NCI-H510A treated with DMSO at 0.1 percent for 48 hours (cell line): ENCODE results near the gene GPR155.
A peak's percentile ranks its signal among the peaks of the same experiment; 100 is the strongest.
"Not testable (repeated sequence)": the region's sequence is repeated elsewhere in the genome, so short reads cannot be mapped to it uniquely, and the experiment has no call there.

ENCODE experiments used
- DNase-seq: peaks from one replicate; lab custom pipeline; 2025; lab: John Stamatoyannopoulos, UW

The GPR155 gene

DNA sequence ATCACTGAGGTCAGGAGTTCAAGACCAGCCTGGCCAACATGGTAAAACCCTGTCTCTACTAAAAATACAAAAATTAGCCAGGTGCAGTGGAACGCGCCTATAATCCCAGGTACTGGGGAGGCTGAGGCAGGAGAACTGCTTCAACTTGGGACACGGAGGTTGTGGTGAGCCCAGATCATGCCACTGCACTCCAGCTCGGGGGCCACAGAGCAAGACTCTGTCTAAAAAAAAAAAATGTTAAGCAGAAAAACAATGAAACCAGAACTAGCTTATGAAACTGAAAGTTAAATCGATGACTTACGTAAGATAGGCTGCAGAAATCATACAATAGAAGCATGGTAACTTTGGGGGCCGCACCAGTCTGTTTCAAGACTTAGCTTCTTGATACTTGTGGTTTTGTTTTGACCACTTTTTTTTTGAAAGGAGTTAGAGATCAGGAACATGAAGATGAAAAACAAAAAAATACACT, 6.2 kb upstream of the GPR155 start:
- DNase-seq, result no peak

DNA sequence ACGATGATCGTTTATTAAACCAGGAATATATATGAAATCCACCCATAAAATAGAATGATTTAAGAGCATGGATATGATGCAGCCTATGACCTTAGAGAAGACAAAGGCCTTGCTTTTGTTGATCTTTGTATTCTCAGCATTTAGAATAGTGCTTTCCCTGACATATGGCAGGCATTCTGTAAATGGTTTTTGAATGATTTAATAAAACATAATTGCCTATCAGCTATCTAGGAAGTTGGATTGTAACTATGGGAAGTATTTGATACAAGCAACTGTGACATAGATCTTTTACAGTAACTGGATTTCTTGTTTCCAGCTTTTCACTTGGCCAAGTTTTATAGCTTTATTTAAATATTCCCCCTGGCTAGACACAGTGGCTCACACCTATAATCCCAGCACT, 5.1 kb upstream of the GPR155 start:
- no peak for DNase-seq

DNA sequence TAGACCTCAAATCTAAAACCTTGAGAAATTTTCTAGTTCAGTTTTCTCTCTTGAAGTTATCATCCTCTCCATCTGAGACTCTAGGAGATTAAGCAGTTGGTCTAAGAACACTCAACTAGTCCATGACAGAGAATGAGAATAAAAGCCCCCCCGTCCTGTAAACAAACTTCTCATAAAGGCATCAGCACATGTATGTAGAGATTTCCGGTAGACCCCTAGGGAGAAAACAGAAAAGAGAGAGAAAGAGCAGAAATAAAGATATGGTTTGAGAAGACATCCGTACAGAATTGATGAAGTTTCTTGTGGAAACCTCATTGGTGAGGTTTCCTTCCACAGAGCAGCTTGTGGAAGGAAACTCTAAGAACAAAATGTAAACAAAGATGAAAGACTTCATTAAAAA, 3.2 kb upstream of the GPR155 start:
- no peak for DNase-seq

DNA sequence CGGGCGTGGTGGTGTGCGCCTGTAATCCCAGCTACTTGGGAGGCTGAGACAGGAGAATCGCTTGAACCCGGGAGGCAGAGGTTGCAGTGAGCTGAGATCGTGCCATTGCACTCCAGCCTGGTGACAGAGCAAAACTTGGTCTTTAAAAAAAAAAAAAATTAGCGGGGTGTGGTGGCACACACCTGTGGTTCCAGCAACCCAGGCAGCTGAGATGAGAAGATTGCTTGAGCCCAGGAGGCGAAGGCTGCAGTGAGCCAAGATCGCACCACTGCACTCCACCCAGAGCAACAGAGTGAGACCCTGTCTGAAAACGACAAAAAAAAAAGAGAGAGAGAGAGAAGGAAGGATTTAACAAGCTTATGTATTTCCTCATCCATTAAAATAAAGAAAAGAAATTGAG, 2.7 kb upstream of the GPR155 start:
- DNase-seq, result not testable (repeated sequence)

DNA sequence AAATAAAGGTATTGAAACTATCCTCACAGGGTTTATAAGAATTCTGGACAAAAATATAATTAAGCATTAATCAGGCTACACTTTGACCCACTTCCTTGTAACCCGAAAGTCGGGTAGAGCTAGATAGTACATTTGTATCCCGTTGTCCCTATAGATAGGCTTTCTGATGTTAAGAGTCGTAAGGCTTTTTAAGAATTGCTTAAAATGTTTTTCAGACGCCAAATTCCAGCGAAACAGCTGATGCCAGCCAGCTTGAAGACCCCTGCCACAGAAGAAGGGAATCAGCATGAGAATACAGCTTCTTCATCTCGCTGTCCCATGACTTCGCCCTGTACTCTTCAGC, 962 bp upstream of the GPR155 start:
- DNase-seq, result no peak

DNA sequence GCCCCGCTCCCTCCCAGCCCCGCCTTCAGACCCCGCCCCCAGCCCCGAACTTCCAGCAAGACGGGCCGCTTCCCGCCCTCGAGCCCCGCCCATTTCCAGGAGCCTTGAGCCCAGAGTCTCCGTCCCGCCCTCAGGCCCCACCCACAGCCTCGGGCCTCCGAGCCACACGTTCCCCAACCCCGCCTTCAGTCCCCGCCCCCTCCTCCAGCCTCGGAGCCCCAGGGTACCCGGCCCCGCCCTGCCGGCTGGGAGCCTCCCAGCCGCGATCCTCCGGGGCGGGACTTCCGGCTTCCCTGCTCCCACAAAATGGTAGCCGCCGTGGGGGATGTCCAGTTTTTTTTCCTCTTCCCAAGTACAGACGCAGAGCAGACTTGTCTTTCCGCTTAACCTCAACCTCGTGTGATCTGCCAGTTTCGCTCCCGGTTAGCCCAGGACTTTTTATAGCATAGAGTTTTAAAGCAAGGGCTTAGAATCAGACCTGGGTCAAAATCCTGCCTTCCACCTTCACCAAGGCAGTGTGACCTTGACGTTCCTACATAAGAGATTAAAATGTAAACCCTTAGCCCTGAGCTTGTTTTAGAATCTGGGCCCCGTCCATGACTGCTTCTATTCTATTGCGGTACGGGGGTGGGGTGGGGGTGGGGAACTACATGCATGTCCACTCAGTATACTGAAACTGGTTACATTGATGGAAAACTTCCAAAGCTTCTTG, 435 bp upstream of the GPR155 start:
- peak; percentile 100 for DNase-seq

DNA sequence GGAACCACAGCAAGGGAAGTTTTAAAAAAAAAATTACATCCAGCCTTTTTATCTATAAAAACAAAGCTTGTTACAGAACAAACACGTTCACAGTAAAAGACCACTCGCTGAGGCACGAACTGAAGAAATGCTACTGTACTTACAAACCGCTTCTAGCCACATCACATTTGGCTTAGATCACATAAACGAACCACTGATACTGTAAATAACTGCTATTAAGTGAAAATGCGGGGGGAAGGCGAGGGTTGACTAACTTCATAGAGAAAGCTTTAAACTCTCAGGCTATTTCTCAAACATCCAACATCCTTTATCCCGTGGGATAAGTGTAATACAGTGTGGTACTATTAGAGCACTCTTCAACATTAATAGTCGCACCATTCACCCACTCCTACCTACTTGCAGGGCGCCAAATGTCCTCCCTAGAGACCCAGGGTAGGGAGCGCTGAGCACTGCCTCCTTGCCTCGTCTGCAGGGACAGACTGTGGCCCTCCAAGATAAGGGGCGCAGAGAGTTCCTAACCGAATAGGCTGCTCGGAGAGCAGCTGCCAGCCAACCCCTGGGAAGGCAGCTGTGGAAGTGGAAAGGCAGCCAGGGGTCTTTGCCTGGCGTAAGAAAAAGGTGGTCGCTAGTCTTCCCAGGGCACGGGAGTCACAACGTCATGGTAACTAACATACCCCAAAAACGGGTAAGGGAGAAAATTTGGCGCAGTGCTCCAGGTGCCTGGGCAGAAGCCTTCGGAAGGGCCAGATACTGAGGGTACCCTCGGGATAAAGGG, 854 bp downstream of the GPR155 start:
- peak; percentile 57 for DNase-seq

DNA sequence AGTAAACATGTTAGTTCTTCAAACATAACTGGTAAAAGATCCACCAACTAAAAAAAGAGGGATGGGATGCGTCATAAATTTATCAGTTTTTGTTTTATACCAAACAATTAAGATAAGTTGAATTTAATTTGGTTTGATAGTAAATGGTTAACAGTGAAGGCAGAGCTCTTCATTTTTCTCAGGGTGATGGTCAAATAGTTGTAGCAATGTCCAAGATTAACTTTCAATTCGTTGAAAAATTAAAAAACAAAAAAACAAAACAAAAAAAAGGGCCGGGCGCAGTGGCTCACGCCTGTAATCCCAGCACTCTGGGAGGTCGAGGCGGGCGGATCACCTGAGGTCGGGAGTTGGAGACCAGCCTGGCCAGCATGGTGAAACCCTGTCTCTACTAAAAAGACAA, 1.8 kb downstream of the GPR155 start:
- not testable (repeated sequence) for DNase-seq

DNA sequence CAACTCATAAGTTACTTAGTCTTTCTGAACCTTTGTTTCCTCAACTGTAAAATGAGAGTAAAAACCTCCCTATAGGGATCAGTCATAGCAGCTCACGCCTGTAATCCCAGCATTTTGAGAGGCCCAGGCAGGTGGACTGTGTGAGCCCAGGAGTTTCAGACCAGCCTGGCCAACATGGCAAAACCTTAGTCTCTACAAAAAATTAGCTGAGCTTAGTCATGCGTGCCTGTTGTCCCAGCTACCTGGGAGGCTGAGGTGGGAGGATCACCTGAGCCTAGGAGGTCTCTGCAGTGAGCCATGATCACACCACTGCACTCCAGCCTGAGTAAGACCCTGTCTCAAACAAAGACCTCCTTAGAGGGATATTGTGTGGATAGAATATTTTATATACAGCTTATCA, 2.3 kb downstream of the GPR155 start:
- DNase-seq, result no peak

DNA sequence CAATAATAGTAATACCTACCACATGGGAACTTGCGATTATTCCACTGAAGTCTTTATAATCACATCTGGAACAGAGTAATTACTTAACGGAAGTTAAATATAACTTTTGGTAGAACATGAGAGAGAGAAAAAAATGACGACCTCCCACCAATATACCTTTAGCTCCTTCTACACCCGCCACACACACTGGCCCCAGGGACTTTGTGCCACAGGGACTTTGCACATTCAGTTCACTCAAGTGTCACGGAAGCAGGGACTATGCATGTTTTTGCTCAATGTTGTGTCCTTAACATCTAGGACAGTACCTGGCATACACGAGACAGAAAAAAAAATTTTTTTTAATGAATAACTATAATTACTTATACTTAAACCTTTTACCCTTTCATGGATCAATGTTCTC, 4.0 kb downstream of the GPR155 start:
- no peak for DNase-seq

DNA sequence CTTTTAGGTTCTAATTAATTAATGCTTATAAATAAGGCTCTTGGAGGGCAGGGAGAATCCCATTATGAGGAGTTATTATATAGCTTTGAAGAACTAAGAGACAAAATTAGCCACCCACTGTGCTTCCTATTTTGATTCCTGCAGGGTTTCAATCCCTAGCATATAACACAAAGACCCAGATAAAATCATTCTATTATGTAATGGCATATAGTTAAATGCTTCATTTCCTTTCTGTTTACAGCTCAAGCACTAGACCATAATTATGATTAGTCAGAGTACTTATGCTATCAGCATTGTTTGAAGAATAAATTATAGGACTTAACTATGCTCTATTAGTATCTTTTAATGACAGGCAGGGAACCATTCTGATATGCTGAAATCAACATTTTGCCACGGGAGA, 9.1 kb downstream of the GPR155 start:
- no peak for DNase-seq

DNA sequence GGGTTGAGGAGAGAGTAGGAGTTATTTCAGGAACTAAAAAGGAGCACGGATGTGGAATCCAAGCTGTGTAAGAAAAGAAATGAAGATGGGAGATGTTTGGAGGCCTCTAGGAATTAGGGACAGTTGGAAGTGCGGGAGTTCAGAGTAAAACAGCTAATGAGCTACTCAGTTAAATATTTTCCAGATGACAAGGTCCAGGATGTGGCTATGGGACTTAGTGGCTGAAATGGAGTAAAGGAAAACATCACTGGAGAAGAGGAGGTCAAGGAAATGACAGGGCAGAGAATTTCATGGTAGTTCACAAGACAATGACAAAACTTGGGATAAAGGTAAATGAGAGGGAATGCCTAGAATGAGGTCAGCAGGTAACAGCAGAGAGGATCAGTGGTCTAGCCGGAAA, 13.0 kb downstream of the GPR155 start:
- no peak for DNase-seq

DNA sequence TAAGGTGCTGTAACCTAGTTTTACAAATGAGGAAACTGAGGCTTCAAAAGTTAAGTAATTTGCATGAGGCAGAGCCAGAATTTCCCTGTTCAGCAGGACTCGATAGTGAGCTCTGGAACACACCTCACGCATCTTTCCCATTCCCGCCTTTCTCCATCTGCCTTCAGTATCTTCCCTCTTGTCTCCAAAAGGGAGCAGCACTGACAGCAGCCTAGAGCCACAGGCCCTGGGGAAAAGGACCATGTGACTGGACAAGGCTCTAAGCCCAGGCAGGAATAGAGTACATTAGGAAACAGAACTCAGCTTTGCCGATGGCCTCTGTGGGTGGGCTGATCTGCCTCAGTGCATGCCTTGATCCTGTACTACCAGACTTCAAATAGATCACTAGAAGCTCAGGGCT, 21.5 kb downstream of the GPR155 start:
- DNase-seq, result no peak

DNA sequence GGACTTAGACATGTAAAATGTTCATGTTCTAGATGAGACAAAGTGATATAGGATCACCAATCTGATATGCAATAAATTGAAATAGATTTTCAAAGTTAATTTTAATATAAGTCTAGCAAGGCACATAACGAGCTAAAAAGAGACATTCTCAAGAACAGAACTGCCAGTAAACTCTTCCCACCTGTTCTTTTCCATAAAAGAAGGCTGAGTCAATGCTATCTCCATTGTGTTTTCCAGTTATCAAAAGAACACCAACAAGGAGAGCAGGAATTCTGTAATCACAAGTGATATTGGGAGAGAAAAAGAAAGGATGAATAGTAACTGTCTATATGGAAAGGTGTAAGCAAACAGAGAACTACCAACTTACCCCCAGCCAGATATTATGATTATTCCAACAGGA, 25.6 kb downstream of the GPR155 start:
- DNase-seq, result no peak

DNA sequence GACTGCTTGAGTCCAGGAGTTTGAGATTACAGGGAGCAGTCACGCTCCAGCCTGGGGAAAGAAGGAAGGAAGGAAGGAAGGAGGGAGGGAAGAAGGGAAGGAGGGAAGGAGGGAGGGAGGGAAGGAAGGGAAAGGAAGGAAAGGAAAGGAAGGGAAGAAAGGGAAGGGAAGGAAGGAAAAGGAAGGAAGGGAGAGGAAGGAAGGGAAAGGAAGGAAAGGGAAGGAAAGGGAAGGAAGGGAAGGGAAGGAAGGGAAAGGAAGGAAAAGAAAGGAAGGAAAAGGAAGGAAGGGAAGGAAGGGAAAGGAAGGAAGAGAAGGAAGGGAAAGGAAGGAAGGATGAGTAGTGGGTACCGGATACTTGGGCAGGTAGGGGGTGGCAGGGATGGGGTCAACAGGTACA, 32.3 kb downstream of the GPR155 start:
- no peak for DNase-seq

DNA sequence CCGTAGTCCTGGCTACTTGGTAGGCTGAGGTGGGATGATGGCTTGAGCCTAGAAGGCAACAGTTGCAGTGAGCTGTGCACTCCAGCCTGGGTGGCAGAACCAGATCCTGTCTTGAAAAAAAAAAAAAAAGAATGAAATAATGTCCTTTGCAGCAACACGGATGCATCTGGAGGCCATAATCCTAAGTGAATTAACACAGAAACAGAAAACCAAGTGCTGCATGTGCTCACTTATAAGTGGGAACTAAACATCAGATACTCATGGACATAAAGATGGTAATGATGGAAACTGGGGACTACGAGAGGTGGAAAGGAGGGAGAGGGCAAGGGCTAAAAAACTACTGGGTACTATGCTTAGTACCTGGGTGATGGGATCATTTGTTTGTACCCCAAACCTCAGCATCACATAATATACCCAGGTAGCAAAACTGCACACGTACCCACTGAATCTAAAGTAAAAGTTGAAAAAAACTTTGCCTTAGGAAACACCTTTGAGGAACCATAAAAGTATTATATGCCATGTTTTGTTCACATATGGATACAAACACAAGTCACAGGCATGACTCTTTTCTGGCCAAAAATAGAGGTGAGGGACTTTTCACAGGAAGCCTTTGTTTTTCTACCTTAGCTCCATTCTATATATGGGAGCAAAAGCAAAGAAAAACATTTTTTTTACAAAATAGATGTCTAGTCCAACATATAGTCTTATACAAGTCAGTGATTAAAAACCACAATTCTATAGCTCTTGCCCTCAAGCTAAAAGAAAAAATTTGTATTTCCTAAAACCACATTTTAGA, 36.6 kb downstream of the GPR155 start:
- no peak for DNase-seq

DNA sequence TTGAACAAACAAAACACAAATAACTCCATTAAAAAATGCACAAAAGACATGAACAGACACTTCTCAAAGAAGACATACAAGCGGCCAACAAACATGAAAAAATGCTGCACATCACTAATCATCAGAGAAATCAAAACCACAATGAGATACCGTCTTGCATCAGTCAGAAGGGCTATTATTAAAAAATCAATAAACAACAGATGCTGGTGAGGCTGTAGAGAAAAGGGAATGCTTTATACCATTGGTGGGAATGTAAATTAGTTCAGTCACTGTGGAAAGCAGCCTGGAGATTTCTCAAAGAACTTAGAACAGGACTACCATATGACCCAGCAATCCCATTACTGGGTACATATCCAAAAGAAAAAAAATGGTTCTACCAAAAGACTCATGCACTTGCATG, 37.8 kb downstream of the GPR155 start:
- DNase-seq, result no peak

DNA sequence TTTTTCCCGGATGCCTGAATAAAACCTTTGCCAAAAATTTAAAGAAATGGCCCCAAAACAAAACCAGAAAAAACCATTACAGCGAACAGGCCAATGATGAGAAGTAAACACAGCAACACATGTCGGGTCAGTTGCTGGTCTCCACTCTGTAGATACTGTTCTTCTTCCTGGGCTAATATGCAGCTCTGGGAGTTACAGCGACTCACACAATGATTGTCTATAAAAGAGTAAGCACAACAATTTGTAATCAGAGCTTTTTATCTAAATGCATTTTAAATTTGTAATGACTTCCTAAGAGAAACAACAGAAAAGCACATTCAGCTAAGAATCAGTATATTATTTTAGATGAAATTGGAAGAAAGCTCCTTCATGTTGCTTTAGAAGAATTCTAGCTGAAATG, 40.3 kb downstream of the GPR155 start:
- no peak for DNase-seq

DNA sequence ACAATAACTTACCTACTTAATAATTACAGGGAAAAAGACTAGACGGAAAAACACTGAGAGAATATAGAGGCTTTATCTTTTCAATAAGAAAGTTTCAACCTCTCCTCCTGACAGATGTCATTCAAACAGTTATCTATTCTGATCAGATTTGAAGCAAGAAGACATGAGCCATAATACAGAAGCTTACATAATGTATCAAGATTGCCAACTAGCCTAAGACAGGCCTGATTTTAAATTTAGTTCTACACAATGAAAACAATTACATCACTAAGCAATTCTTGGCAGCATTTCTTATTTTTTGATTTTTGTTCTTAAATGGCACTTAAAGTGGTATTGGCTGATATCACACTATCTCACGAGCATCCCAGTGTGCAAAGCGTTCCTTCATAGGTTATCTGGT, 41.6 kb downstream of the GPR155 start:
- no peak for DNase-seq

DNA sequence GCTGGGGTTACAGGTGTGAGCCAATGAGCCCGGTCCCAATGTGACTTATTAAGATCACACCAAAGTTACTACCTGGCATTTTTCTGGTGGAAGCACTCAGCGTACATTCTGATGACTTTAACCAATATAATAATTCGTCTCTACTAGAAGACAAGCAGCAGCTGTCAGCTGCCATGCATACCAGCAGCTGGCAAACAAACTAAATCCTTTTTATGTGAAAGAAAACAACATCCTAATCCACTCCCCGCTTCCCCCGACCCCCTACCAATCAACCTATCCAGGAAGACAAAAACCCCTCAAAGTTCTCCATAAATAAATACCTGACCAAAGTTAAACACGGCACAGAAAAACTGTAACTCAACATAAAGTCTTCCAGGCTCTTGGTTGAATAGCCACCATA, 42.1 kb downstream of the GPR155 start:
- no peak for DNase-seq

DNA sequence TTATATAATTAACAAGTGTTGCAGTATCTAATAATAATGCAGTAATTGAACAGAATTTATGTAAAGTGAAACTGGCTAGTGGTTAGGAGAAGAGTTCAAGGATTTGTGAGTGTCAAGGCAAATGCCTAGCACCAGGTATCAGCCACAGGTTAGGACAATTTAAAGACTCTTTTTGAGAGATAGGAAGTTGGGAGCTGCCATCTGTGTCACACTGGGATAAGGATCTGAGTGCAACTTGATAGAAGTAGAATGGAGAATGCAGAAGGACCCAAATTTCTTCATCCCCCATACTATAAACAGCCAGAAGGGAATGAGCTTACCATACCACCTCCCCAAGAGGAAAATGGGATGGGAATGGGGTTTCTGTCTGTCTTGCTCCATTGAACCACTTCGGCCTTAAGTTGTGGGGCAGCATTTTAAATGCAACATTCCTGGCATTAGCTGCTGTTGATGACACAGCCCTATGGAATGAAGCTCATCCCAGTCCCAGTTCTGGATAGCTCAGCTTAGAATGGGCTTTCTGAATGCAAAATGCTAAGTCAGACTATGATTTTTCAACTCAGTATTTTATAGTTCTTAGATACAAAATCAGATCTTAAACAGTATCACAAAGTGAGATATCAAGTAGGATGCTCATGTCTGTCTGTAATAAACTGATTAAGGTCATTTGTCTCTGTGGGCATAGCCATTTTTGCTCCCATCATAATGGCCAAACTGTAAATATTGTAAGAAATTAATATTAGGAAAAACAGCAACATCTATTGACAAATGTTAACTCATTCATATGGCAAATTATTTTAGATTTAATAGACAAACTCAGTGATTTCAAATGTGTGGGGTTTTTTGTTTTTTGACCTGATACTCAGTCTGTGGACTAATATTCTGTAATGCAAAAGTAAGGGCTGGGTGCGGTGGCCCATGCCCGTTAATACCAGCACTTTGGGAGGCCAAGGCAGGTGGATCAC, 44.0 kb downstream of the GPR155 start:
- no peak for DNase-seq

DNA sequence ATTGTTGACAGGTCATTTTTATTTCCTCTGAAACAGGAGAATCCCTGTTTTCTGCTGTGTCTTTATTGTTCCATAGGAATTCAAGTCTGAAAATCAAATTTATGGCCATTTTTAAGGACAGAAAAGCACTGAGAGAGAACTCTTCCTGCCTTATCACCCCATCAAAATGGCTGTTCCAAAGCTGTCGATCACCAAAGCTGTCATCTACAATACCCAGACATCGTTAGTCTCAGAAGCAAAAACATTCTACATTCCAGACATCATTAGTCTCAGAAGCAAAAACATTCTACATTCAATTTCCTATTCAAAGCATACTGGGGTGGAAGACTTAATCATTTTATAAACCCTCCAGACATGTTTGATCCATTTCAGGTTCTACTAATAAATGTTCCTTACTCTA, 46.9 kb downstream of the GPR155 start:
- no peak for DNase-seq
